HEK293 (cell line): ENCODE results near the gene FOXG1.
A peak's percentile ranks its signal among the peaks of the same experiment; 100 is the strongest.

Experiments
- ATF2 ChIP-seq: fragments of 450-650 bp; formaldehyde crosslinking; IDR thresholded peaks from 2 replicates; pipeline ENCODE4 v1.5.1; 2016; ENCODE audit warnings: missing biosample characterization, missing genetic modification characterization, low read depth
- CTCF ChIP-seq: fragments of 450-650 bp; formaldehyde crosslinking; IDR thresholded peaks from 2 replicates; pipeline ENCODE4 v1.5.1; 2016; ENCODE audit warnings: missing biosample characterization, missing genetic modification characterization
- KLF16 ChIP-seq: fragments of 450-650 bp; formaldehyde crosslinking; IDR thresholded peaks from 2 replicates; pipeline ENCODE4 v1.5.1; 2017; ENCODE audit warnings: missing biosample characterization, missing genetic modification characterization
- PBX3 ChIP-seq: sonication (generic); formaldehyde crosslinking; IDR thresholded peaks from 2 replicates; pipeline ENCODE4 v1.8.1; 2022; ENCODE audit warnings: mild to moderate bottlenecking, moderate library complexity, missing genetic modification reagents
- REPIN1 ChIP-seq: fragments of 450-650 bp; formaldehyde crosslinking; IDR thresholded peaks from 2 replicates; pipeline ENCODE4 v1.5.1; 2017; ENCODE audit warnings: missing biosample characterization, missing genetic modification characterization, low read depth
- REST ChIP-seq: fragments of 450-650 bp; formaldehyde crosslinking; IDR thresholded peaks from 2 replicates; pipeline ENCODE4 v1.5.1; 2016; ENCODE audit warnings: missing biosample characterization, missing genetic modification characterization
- YY2 ChIP-seq: fragments of 450-650 bp; formaldehyde crosslinking; IDR thresholded peaks from 2 replicates; pipeline ENCODE4 v1.5.1; 2016; ENCODE audit warnings: missing biosample characterization, missing genetic modification characterization
- ZFP41 ChIP-seq: fragments of 450-650 bp; formaldehyde crosslinking; IDR thresholded peaks from 2 replicates; pipeline ENCODE4 v1.5.1; 2016; ENCODE audit warnings: missing biosample characterization, missing genetic modification characterization, borderline replicate concordance
- ZNF114 ChIP-seq: fragments of 450-650 bp; formaldehyde crosslinking; IDR thresholded peaks from 2 replicates; pipeline ENCODE4 v1.5.0; 2017; ENCODE audit warnings: missing biosample characterization, missing genetic modification characterization
- ZNF121 ChIP-seq: fragments of 450-650 bp; formaldehyde crosslinking; IDR thresholded peaks from 2 replicates; pipeline ENCODE4 v1.5.1; 2016; ENCODE audit warnings: missing biosample characterization, missing genetic modification characterization
- ZNF155 ChIP-seq: fragments of 450-650 bp; formaldehyde crosslinking; IDR thresholded peaks from 2 replicates; pipeline ENCODE4 v1.5.1; 2016; ENCODE audit warnings: missing biosample characterization, missing genetic modification characterization
- ZNF184 ChIP-seq: fragments of 450-650 bp; IDR thresholded peaks from 2 replicates; pipeline ENCODE4 v1.5.1; 2018; ENCODE audit warnings: missing biosample characterization, mild to moderate bottlenecking, missing genetic modification characterization
- ZNF211 ChIP-seq: fragments of 450-650 bp; formaldehyde crosslinking; IDR thresholded peaks from 2 replicates; pipeline ENCODE4 v1.5.1; 2016; ENCODE audit warnings: low read depth, missing biosample characterization, missing genetic modification characterization
- ZNF214 ChIP-seq: fragments of 450-650 bp; formaldehyde crosslinking; IDR thresholded peaks from 2 replicates; pipeline ENCODE4 v1.5.1; 2017; ENCODE audit warnings: missing biosample characterization, mild to moderate bottlenecking, missing genetic modification characterization, borderline replicate concordance
- ZNF23 ChIP-seq: fragments of 450-650 bp; formaldehyde crosslinking; IDR thresholded peaks from 2 replicates; pipeline ENCODE4 v1.5.1; 2016; ENCODE audit warnings: missing biosample characterization, missing genetic modification characterization, borderline replicate concordance
- ZNF248 ChIP-seq: fragments of 450-650 bp; formaldehyde crosslinking; IDR thresholded peaks from 2 replicates; pipeline ENCODE4 v1.5.1; 2017; ENCODE audit warnings: missing biosample characterization, missing genetic modification characterization
- ZNF274 ChIP-seq, 2 experiments: fragments of 200-500 bp in 1 of 2; fragments of 450-650 bp in 1 of 2; sonication (Bioruptor generic) in 1 of 2; formaldehyde crosslinking in 1 of 2; IDR thresholded peaks; 2 replicates each; pipeline versions ENCODE4 v1.5.1 to v1.6.1; 2014 to 2016; ENCODE audit warnings: borderline replicate concordance in 1 of 2, inconsistent platforms in 1 of 2, low read length in 1 of 2, missing biosample characterization in 1 of 2, missing genetic modification characterization in 1 of 2
- ZNF280D ChIP-seq: fragments of 450-650 bp; formaldehyde crosslinking; IDR thresholded peaks from 2 replicates; pipeline ENCODE4 v1.5.1; 2016; ENCODE audit warnings: missing biosample characterization, missing genetic modification characterization
- ZNF311 ChIP-seq: fragments of 450-650 bp; formaldehyde crosslinking; IDR thresholded peaks from 2 replicates; pipeline ENCODE4 v1.5.1; 2017; ENCODE audit warnings: missing biosample characterization, missing genetic modification characterization, borderline replicate concordance
- ZNF426 ChIP-seq: fragments of 450-650 bp; formaldehyde crosslinking; IDR thresholded peaks from 2 replicates; pipeline ENCODE4 v1.5.1; 2017; ENCODE audit warnings: missing biosample characterization, missing genetic modification characterization, mild to moderate bottlenecking, inconsistent platforms, moderate library complexity
- ZNF501 ChIP-seq: fragments of 450-650 bp; formaldehyde crosslinking; IDR thresholded peaks from 2 replicates; pipeline ENCODE4 v1.5.1; 2016; ENCODE audit warnings: missing biosample characterization, missing genetic modification characterization
- ZNF555 ChIP-seq: fragments of 450-650 bp; formaldehyde crosslinking; conservative IDR thresholded peaks from 2 replicates; pipeline ENCODE4 v1.5.1; 2017; ENCODE audit warnings: missing biosample characterization, mild to moderate bottlenecking, missing genetic modification characterization, inconsistent platforms
- ZNF629 ChIP-seq: fragments of 450-650 bp; formaldehyde crosslinking; IDR thresholded peaks from 2 replicates; pipeline ENCODE4 v1.5.1; 2017; ENCODE audit warnings: missing biosample characterization, missing genetic modification characterization
- ZNF664 ChIP-seq: fragments of 450-650 bp; formaldehyde crosslinking; IDR thresholded peaks from 2 replicates; pipeline ENCODE4 v1.5.1; 2016; ENCODE audit warnings: missing biosample characterization, missing genetic modification characterization
- ZNF692 ChIP-seq: fragments of 450-650 bp; formaldehyde crosslinking; IDR thresholded peaks from 2 replicates; pipeline ENCODE4 v1.5.1; 2016; ENCODE audit warnings: missing biosample characterization, missing genetic modification characterization
- ZNF768 ChIP-seq: fragments of 450-650 bp; formaldehyde crosslinking; IDR thresholded peaks from 2 replicates; pipeline ENCODE4 v1.5.1; 2018; ENCODE audit warnings: missing biosample characterization, mild to moderate bottlenecking, missing genetic modification characterization
- ZSCAN16 ChIP-seq: fragments of 450-650 bp; formaldehyde crosslinking; IDR thresholded peaks from 2 replicates; pipeline ENCODE4 v1.5.1; 2016; ENCODE audit warnings: missing biosample characterization, missing genetic modification characterization

Gene FOXG1

GRCh38 chr14:28765831-28766468 is 637 bp upstream of the FOXG1 start (continued):
- TF ChIP-seq PBX3 (CRISPR knock-in tag) (no peak), KLF16 (tag by site-specific recombination) (peak; percentile 82; the same call in 1 of the 2 replicates), YY2 (tag by site-specific recombination) (no peak), CTCF (no peak), REPIN1 (tag by site-specific recombination) (no peak), ZNF23 (no peak), ATF2 (tag by site-specific recombination) (no peak), ZNF248 (tag by site-specific recombination) (no peak), ZNF214 (tag by site-specific recombination) (no peak), ZNF155 (tag by site-specific recombination) (no peak), ZNF184 (tag by site-specific recombination) (no peak), ZNF629 (no peak; the same call in 1 of the 2 replicates), ZNF274 (IDR thresholded peaks at IDR 0.05; ENCODE audit: low read length) (no peak), ZNF274 (tag by site-specific recombination; IDR thresholded peaks at IDR 0.05; ENCODE audit: borderline replicate concordance) (no peak), ZNF555 (no peak), ZNF280D (tag by site-specific recombination) (no peak), ZNF501 (tag by site-specific recombination) (peak; percentile 59; the same call in 1 of the 2 replicates), ZNF692 (tag by site-specific recombination) (peak; percentile 62), ZNF211 (tag by site-specific recombination) (no peak), ZNF768 (tag by site-specific recombination) (no peak), ZSCAN16 (no peak), ZNF311 (tag by site-specific recombination) (no peak), REST (tag by site-specific recombination) (no peak; the same call in 1 of the 2 replicates), ZFP41 (tag by site-specific recombination) (no peak), ZNF121 (tag by site-specific recombination) (no peak), ZNF664 (tag by site-specific recombination) (no peak), ZNF114 (tag by site-specific recombination) (no peak), ZNF426 (tag by site-specific recombination) (no peak)
